ENCODE measurements around the gene GFER. TPM values are rescaled to one million over a fixed set of nuclear protein-coding genes. Genes with fewer than 3 reads are reported as not detected.

Gene GFER
- total and polyA plus RNA-seq, 5 donors = 19.6 to 31.7 (median 22.4) TPM

- Histone ChIP-seq H3K27ac (ENCODE audit: low read length) (no peak overlapping the region), H3K4me3 (ENCODE audit: low read length) (no peak overlapping the region), H3K4me1 (ENCODE audit: control insufficient read depth, insufficient read depth, low read length) (peaks cover 5% of the 10 kb centered on the region), H3K9me3 (ENCODE audit: control insufficient read depth, low read length) (no peaks in the 10 kb centered on the region), H3K27me3 (ENCODE audit: control insufficient read depth, insufficient read depth) (no peaks in the 10 kb centered on the region)
- intact Hi-C loops (cut with DNase I) = no loop called here
- DNase-seq (peak in 1 of 3 donors; percentile 60), ATAC-seq (no peak)
- 92% methylated on average over 33 of the region's 33 CpGs for WGBS
These were observed 6.8 kb upstream of the GFER start for GRCh38 chr16:1976951-1977874.

- no peaks in the 10 kb centered on the region for H3K27me3 ChIP-seq (ENCODE audit: control insufficient read depth, insufficient read depth)
- no peaks in the 10 kb centered on the region for H3K9me3 ChIP-seq (ENCODE audit: control insufficient read depth, low read length)
- WGBS = 93% methylated on average over 18 of the region's 18 CpGs
- H3K4me1 ChIP-seq (ENCODE audit: control insufficient read depth, insufficient read depth, low read length) = peaks cover under 1% of the 10 kb centered on the region
- intact Hi-C loops (cut with DNase I) = no loop called here
- ATAC-seq (no peak), DNase-seq (no peak)
- no peak overlapping the region for H3K27ac ChIP-seq (ENCODE audit: low read length)
- no peak overlapping the region for H3K4me3 ChIP-seq (ENCODE audit: low read length)
These were observed 6.1 kb upstream of the GFER start for GRCh38 chr16:1977875-1978268.

GRCh38 chr16:1978476-1979120 lies 5.4 kb upstream of the GFER start:
- 72% methylated on average over 37 of the region's 37 CpGs for WGBS
- Histone ChIP-seq H3K4me1 (ENCODE audit: control insufficient read depth, insufficient read depth, low read length) (no peaks in the 10 kb centered on the region), H3K27ac (ENCODE audit: low read length) (no peak overlapping the region), H3K4me3 (ENCODE audit: low read length) (no peak overlapping the region), H3K9me3 (ENCODE audit: control insufficient read depth, low read length) (no peaks in the 10 kb centered on the region), H3K27me3 (ENCODE audit: control insufficient read depth, insufficient read depth) (no peaks in the 10 kb centered on the region)
- ATAC-seq = no peak
- intact Hi-C loops (cut with DNase I) = no loop called here
- no peak for DNase-seq

- ATAC-seq = no peak
- intact Hi-C loops (cut with DNase I) = no loop called here
These were observed 4.5 kb upstream of the GFER start for GRCh38 chr16:1979271-1980029.

GRCh38 chr16:1980030-1980769 lies 3.8 kb upstream of the GFER start:
- 3% methylated on average over 53 of the region's 53 CpGs for WGBS
- no peak for DNase-seq
- ATAC-seq = no peak

More at GRCh38 chr16:1979271-1980029, 4.5 kb upstream of the GFER start:
- Histone ChIP-seq H3K4me1 (ENCODE audit: control insufficient read depth, insufficient read depth, low read length) (no peaks in the 10 kb centered on the region), H3K27me3 (ENCODE audit: control insufficient read depth, insufficient read depth) (no peaks in the 10 kb centered on the region), H3K9me3 (ENCODE audit: control insufficient read depth, low read length) (no peaks in the 10 kb centered on the region), H3K4me3 (ENCODE audit: low read length) (no peak overlapping the region), H3K27ac (ENCODE audit: low read length) (no peak overlapping the region)
- 19% methylated on average over 70 of the region's 70 CpGs for WGBS
- no peak for DNase-seq

GRCh38 chr16:1980770-1981087 lies 3.3 kb upstream of the GFER start:
- H3K27me3 ChIP-seq (ENCODE audit: control insufficient read depth, insufficient read depth) = no peaks in the 10 kb centered on the region
- no peak for DNase-seq
- intact Hi-C loops (cut with DNase I) = no loop called here
- H3K27ac ChIP-seq (ENCODE audit: low read length) = no peak overlapping the region
- WGBS = 22% methylated on average over 16 of the region's 16 CpGs
- no peak for ATAC-seq
- H3K4me1 ChIP-seq (ENCODE audit: control insufficient read depth, insufficient read depth, low read length) = peaks cover 5% of the 10 kb centered on the region
- no peaks in the 10 kb centered on the region for H3K9me3 ChIP-seq (ENCODE audit: control insufficient read depth, low read length)
- no peak overlapping the region for H3K4me3 ChIP-seq (ENCODE audit: low read length)

More at GRCh38 chr16:1980030-1980769, 3.8 kb upstream of the GFER start:
- intact Hi-C loops (cut with DNase I) = no loop called here
- H3K27ac ChIP-seq (ENCODE audit: low read length) = no peak overlapping the region
- no peak overlapping the region for H3K4me3 ChIP-seq (ENCODE audit: low read length)
- peaks cover 5% of the 10 kb centered on the region for H3K4me1 ChIP-seq (ENCODE audit: control insufficient read depth, insufficient read depth, low read length)
- no peaks in the 10 kb centered on the region for H3K9me3 ChIP-seq (ENCODE audit: control insufficient read depth, low read length)
- no peaks in the 10 kb centered on the region for H3K27me3 ChIP-seq (ENCODE audit: control insufficient read depth, insufficient read depth)

GRCh38 chr16:1981398-1981836 lies 2.6 kb upstream of the GFER start, which contains the start of gene NOXO1:
Gene NOXO1 (minus strand): TSS chr16:1981469. CDS start chr16:1981179, 290 bp downstream.
- no peaks in the 10 kb centered on the region for H3K27me3 ChIP-seq (ENCODE audit: control insufficient read depth, insufficient read depth)
- no peaks in the 10 kb centered on the region for H3K9me3 ChIP-seq (ENCODE audit: control insufficient read depth, low read length)
- no peak within 1 kb of the TSS for H3K27ac ChIP-seq (ENCODE audit: low read length)
- intact Hi-C loops (cut with DNase I) = no loop called here
- no peak for DNase-seq
- no peak for ATAC-seq
- H3K4me3 ChIP-seq (ENCODE audit: low read length) = no peak within 1 kb of the TSS
- peaks cover 5% of the 10 kb centered on the region for H3K4me1 ChIP-seq (ENCODE audit: control insufficient read depth, insufficient read depth, low read length)
- 38% methylated on average over 6 of the region's 6 CpGs for WGBS

GRCh38 chr16:1982013-1982433 lies 2.0 kb upstream of the GFER start:
- 61% methylated on average over 5 of the region's 5 CpGs for WGBS
- H3K4me3 ChIP-seq (ENCODE audit: low read length) = no peak overlapping the region
- H3K27me3 ChIP-seq (ENCODE audit: control insufficient read depth, insufficient read depth) = no peaks in the 10 kb centered on the region
- H3K27ac ChIP-seq (ENCODE audit: low read length) = no peak overlapping the region
- intact Hi-C loops (cut with DNase I) = no loop called here
- ATAC-seq = no peak
- no peaks in the 10 kb centered on the region for H3K9me3 ChIP-seq (ENCODE audit: control insufficient read depth, low read length)
- H3K4me1 ChIP-seq (ENCODE audit: control insufficient read depth, insufficient read depth, low read length) = peaks cover 5% of the 10 kb centered on the region
- no peak for DNase-seq

GRCh38 chr16:1982991-1983543 lies 926 bp upstream of the GFER start:
- WGBS = 23% methylated on average over 19 of the region's 19 CpGs
- DNase-seq (no peak), ATAC-seq (no peak)
- Histone ChIP-seq H3K9me3 (ENCODE audit: control insufficient read depth, low read length) (no peaks in the 10 kb centered on the region), H3K27ac (ENCODE audit: low read length) (no peak overlapping the region), H3K27me3 (ENCODE audit: control insufficient read depth, insufficient read depth) (no peaks in the 10 kb centered on the region), H3K4me3 (ENCODE audit: low read length) (peak overlapping the region; percentile 76), H3K4me1 (ENCODE audit: control insufficient read depth, insufficient read depth, low read length) (peaks cover 5% of the 10 kb centered on the region)
- intact Hi-C loops (cut with DNase I) = no loop called here

Data from right cardiac atrium (tissue), 5 donors.